ENCODE measurements around the gene OR51G1. TPM values are rescaled to one million over a fixed set of nuclear protein-coding genes. Genes with fewer than 3 reads are reported as not detected.

OR51G1 gene
- total RNA-seq, 2 experiments from 2014 or later = not detected

DNA sequence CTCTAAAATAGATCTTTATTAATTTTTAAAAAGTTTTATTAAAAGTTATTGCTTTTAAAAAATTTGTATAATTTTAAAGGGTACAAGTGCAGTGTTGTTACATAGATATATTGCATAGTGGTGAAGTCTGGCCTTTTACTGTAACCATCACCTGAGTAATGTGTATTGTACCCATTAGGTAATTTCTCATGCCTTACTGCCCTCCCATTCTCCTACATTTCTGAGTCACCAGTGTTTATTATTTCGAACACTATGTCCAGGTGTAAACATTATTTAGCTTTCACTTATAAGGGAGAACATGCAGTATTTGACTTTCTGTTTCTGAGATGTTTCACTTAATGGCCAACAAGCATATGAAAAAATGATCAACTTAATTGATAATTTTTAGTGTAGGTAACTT lies 2.3 kb downstream of the OR51G1 start:
- intact Hi-C loops (cut with DNase I, micrococcal nuclease) = no loop called here
- no peaks in the 10 kb centered on the region for H3K27me3 ChIP-seq (ENCODE audit: control insufficient read depth in 1 of 2, insufficient read depth in 2 of 2, low read length in 2 of 2)
- ATAC-seq (ENCODE audit: poor library complexity) (no peak), DNase-seq (no peak)
- peaks cover 0 to 4% of the 10 kb centered on the region in 2 experiments for H3K9me3 ChIP-seq (ENCODE audit: control insufficient read depth in 1 of 2, insufficient read depth in 1 of 2, low read length in 2 of 2)
- Mint-ChIP-seq H3K27ac (no peak overlapping the region), H3K4me3 (no peak overlapping the region), H3K27me3 (peaks cover 12% of the 10 kb centered on the region), H3K4me1 (ENCODE audit: low read depth) (no peaks in the 10 kb centered on the region), H3K9me3 (no peaks in the 10 kb centered on the region), H3K36me3 (ENCODE audit: low read depth) (no peaks in the 10 kb centered on the region)
- H3K4me1 ChIP-seq (ENCODE audit: insufficient read depth, low read length) = no peaks in the 10 kb centered on the region
- no peak overlapping the region for H3K27ac ChIP-seq (ENCODE audit: low read depth in 1 of 2, low read length in 2 of 2)
- TF ChIP-seq, protein P1, sequence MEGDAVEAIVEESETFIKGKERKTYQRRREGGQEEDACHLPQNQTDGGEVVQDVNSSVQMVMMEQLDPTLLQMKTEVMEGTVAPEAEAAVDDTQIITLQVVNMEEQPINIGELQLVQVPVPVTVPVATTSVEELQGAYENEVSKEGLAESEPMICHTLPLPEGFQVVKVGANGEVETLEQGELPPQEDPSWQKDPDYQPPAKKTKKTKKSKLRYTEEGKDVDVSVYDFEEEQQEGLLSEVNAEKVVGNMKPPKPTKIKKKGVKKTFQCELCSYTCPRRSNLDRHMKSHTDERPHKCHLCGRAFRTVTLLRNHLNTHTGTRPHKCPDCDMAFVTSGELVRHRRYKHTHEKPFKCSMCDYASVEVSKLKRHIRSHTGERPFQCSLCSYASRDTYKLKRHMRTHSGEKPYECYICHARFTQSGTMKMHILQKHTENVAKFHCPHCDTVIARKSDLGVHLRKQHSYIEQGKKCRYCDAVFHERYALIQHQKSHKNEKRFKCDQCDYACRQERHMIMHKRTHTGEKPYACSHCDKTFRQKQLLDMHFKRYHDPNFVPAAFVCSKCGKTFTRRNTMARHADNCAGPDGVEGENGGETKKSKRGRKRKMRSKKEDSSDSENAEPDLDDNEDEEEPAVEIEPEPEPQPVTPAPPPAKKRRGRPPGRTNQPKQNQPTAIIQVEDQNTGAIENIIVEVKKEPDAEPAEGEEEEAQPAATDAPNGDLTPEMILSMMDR (IDR thresholded peaks at IDR 0.05) = no peak
- POLR2A ChIA-PET = no interaction called here
- no peaks in the 10 kb centered on the region for H3K36me3 ChIP-seq (ENCODE audit: insufficient read depth, low read length)
- CTCF ChIA-PET = no interaction called here
- no peak overlapping the region for H3K4me3 ChIP-seq (ENCODE audit: low read length)

DNA sequence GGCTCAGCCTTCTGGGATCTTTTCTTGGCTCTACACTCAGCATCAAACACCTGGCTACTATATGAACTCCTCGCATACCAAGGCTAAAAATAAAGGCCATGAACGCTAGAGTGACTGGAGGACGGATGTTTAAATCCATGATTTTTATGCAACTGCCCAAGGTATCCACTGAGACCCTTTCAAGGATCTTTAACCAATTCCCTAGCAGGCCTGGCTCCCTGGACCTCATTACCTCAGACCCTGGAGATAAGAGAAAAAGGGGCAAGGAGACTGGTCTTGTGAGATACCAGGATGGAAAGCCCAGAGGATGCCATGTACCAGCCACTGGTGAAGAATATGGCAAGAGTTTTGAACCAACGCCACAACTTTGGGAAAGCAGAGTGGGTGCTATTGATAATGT lies 4.9 kb downstream of the OR51G1 start, which contains the start of gene OR51G2:
Gene OR51G2 (minus strand): TSS at position 101 of the 400 bp plus-strand sequence. CDS start 3,687 bp downstream, outside the sequence.
- Histone ChIP-seq H3K27ac (ENCODE audit: low read depth in 1 of 2, low read length in 2 of 2) (no peak within 1 kb of the TSS), H3K4me3 (ENCODE audit: low read length) (no peak within 1 kb of the TSS), H3K4me1 (ENCODE audit: insufficient read depth, low read length) (no peaks in the 10 kb centered on the region), H3K27me3 (ENCODE audit: control insufficient read depth in 1 of 2, insufficient read depth in 2 of 2, low read length in 2 of 2) (no peaks in the 10 kb centered on the region), H3K36me3 (ENCODE audit: insufficient read depth, low read length) (no peaks in the 10 kb centered on the region), H3K9me3 (ENCODE audit: control insufficient read depth in 1 of 2, insufficient read depth in 1 of 2, low read length in 2 of 2) (peaks cover 0 to 4% of the 10 kb centered on the region in 2 experiments)
- CTCF ChIA-PET = no interaction called here
- Mint-ChIP-seq H3K36me3 (ENCODE audit: low read depth) (no peaks in the 10 kb centered on the region), H3K9me3 (no peaks in the 10 kb centered on the region), H3K4me1 (ENCODE audit: low read depth) (no peaks in the 10 kb centered on the region), H3K27ac (no peak within 1 kb of the TSS), H3K4me3 (no peak within 1 kb of the TSS), H3K27me3 (peaks cover 12% of the 10 kb centered on the region)
- POLR2A ChIA-PET = no interaction called here
- ATAC-seq (ENCODE audit: poor library complexity) = no peak
- DNase-seq = no peak
- TF ChIP-seq, protein P1 (IDR thresholded peaks at IDR 0.05) = no peak
- intact Hi-C loops (cut with DNase I, micrococcal nuclease) = no loop called here

DNA sequence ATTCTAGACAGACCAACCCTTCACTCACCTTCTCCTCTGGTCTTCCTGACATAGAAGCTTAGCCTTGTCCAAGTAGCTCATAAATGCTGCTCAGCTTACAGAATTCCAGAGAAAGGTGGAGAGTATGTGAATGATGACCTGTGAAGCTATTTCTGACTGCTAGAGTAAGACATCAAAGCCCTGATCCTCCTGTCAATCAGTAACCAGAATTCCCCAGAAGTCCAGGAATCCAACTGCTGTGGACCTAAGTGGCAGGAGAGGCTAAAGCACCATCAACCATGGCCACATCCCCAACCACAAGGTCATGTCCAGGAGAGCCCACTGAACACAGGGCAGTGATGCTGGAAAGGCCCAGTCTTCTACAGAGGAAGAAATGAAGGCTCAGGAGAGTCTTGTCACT lies 7.6 kb downstream of the OR51G1 start:
- Histone ChIP-seq H3K4me3 (ENCODE audit: low read length) (no peak overlapping the region), H3K9me3 (ENCODE audit: control insufficient read depth in 1 of 2, insufficient read depth in 1 of 2, low read length in 2 of 2) (no peaks in the 10 kb centered on the region), H3K4me1 (ENCODE audit: insufficient read depth, low read length) (no peaks in the 10 kb centered on the region), H3K27me3 (ENCODE audit: control insufficient read depth in 1 of 2, insufficient read depth in 2 of 2, low read length in 2 of 2) (no peaks in the 10 kb centered on the region), H3K36me3 (ENCODE audit: insufficient read depth, low read length) (no peaks in the 10 kb centered on the region), H3K27ac (ENCODE audit: low read depth in 1 of 2, low read length in 2 of 2) (no peak overlapping the region)
- H3K27ac Mint-ChIP-seq = no peak overlapping the region
- no peaks in the 10 kb centered on the region for H3K9me3 Mint-ChIP-seq
- H3K36me3 Mint-ChIP-seq (ENCODE audit: low read depth) = no peaks in the 10 kb centered on the region
- POLR2A ChIA-PET = no interaction called here
- H3K4me3 Mint-ChIP-seq = no peak overlapping the region
- CTCF ChIA-PET = no interaction called here
- intact Hi-C loops (cut with DNase I, micrococcal nuclease) = no loop called here
- H3K4me1 Mint-ChIP-seq (ENCODE audit: low read depth) = no peaks in the 10 kb centered on the region
- no peak for DNase-seq
- no peak for ATAC-seq (ENCODE audit: poor library complexity)
- TF ChIP-seq, protein P1 (IDR thresholded peaks at IDR 0.05) = no peak
- H3K27me3 Mint-ChIP-seq = peaks cover 11% of the 10 kb centered on the region

Measured in CD4-positive, alpha-beta T cell (primary cell).